Lower leg skin (tissue), 4 donors: ENCODE data around the gene TANC1. TPM values are rescaled to one million over a fixed set of nuclear protein-coding genes. Genes with fewer than 3 reads are reported as not detected.
A peak's percentile ranks its signal among the peaks of the same experiment; 100 is the strongest.

Experiments
- DNase-seq, 2 donors: peaks; one replicate each; pipeline ENCODE4 v3.0.0-alpha.2; 2019; ENCODE audit warnings: low spot score in 2 of 2
- H3K4me3 ChIP-seq: fragments of 200-600 bp; sonication (generic); 2 replicates; pipeline ENCODE4 v1.5.1; 2017; ENCODE audit warnings: mild to moderate bottlenecking, low read depth; ENCODE audit not compliant: poor library complexity, severe bottlenecking
- POLR2A ChIP-seq, 2 donors: fragments of 450-650 bp; IDR thresholded peaks; one replicate each; pipeline ENCODE4 v1.6.1; 2016 to 2017; ENCODE audit warnings: antibody characterized with exemption in 2 of 2, mild to moderate bottlenecking in 1 of 2, moderate library complexity in 1 of 2
- WGBS, 2 donors: methylation state at CpG; one replicate each; pipeline ENCODE4 v1.1.5; 2018; 5-methylcytosine and 5-hydroxymethylcytosine counted together
- intact Hi-C: fragments of 100-400 bp; cut with DNase I; formaldehyde crosslinking; loops from one replicate; pipeline ENCODE4 v1.15.0; 2023; ENCODE audit warnings: low total_unique reads
- total RNA-seq, 4 donors: library from RNA; depleted of rRNA; stranded (reverse); fragments of >200 nt; gene quantifications; one replicate each; pipeline ENCODE4 v1.1.0, GENCODE V29; 2016
- TF ChIP-seq, protein P1 (sequence below), 3 donors: fragments of 450-650 bp; IDR thresholded peaks; one replicate each; pipeline ENCODE4 v1.5.1; 2016; ENCODE audit warnings: antibody characterized with exemption in 3 of 3, mild to moderate bottlenecking in 3 of 3, moderate library complexity in 2 of 3

TANC1 gene
- total RNA-seq, 4 donors from 2014 or later: 65.8 to 111 (median 93.6) TPM

DNA sequence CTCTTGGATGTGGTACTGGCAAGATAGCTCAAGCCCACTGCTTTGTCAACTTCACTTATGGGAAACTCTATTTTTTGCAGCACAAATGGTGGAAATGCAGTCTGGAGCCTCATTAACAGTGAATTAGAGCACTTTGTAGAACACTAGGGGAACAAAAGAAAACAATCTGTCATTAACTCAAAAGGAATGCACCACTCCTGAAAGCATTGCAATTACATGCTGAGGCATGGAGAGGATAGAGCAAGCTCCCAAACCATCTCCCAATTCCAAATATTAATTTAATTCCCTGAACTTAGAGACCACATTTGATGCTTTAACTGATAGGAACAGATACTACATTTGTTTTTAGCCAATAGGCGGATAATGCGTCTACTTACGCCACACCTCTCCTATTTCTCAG, 32.8 kb upstream of the TANC1 start:
- DNase-seq: no peak
- 79 to 92% methylated on average over 3 of the region's 3 CpGs for WGBS, 2 donors
- intact Hi-C loops: no loop called here
- no peak for TF ChIP-seq POLR2A (IDR thresholded peaks at IDR 0.05)
- TF ChIP-seq, protein P1, sequence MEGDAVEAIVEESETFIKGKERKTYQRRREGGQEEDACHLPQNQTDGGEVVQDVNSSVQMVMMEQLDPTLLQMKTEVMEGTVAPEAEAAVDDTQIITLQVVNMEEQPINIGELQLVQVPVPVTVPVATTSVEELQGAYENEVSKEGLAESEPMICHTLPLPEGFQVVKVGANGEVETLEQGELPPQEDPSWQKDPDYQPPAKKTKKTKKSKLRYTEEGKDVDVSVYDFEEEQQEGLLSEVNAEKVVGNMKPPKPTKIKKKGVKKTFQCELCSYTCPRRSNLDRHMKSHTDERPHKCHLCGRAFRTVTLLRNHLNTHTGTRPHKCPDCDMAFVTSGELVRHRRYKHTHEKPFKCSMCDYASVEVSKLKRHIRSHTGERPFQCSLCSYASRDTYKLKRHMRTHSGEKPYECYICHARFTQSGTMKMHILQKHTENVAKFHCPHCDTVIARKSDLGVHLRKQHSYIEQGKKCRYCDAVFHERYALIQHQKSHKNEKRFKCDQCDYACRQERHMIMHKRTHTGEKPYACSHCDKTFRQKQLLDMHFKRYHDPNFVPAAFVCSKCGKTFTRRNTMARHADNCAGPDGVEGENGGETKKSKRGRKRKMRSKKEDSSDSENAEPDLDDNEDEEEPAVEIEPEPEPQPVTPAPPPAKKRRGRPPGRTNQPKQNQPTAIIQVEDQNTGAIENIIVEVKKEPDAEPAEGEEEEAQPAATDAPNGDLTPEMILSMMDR (IDR thresholded peaks at IDR 0.05): no peak
- H3K4me3 ChIP-seq: no peak overlapping the region

DNA sequence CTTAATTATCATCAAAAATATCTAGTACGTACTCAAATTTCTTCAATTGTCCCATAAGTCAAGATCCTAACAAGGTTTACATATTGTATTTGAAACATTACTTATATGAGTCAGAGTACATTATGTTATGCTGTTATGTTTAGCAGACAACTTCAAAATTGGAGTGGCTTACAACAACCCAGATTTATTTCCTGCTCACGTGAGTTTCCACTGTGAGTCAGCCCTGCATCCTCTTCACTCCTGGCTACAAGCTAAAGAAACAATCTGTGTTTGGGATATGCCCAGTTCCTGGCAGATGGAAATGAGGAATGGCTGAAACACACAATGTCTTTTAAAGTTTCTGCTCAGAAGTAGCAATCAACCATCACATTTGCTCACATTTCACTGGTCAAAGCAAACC, 31.5 kb upstream of the TANC1 start:
- DNase-seq: peak in 1 of 2 donors; percentile 62
- 47 to 50% methylated on average over 2 of the region's 2 CpGs for WGBS, 2 donors
- intact Hi-C loops: no loop called here
- TF ChIP-seq, protein P1 (IDR thresholded peaks at IDR 0.05): no peak
- TF ChIP-seq POLR2A (IDR thresholded peaks at IDR 0.05): no peak
- no peak overlapping the region for H3K4me3 ChIP-seq

DNA sequence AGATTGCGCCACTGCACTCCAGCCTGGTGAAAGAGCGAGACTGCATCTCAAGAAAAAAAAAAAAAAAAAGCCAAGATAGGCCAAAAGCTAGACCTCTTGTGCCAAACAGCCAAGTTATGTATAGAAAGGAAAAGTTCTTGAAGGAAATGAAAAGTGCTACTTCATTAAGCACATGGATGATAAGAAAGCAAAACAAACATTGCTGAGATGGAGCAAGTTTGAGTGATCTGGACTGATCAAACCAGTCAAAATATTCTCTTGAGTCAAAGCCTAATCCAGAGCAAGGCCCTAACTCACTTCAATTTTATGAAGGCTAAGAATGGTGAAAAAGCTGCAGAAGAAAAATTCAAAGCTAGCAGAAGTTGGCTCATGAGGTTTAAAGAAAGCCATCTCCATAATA, 28.1 kb upstream of the TANC1 start:
- no peak overlapping the region for H3K4me3 ChIP-seq
- intact Hi-C loops: no loop called here
- no peak for TF ChIP-seq POLR2A (IDR thresholded peaks at IDR 0.05)
- TF ChIP-seq, protein P1 (IDR thresholded peaks at IDR 0.05): no peak
- DNase-seq: no peak
- 94 to 98% methylated on average over 2 of the region's 2 CpGs for WGBS, 2 donors

DNA sequence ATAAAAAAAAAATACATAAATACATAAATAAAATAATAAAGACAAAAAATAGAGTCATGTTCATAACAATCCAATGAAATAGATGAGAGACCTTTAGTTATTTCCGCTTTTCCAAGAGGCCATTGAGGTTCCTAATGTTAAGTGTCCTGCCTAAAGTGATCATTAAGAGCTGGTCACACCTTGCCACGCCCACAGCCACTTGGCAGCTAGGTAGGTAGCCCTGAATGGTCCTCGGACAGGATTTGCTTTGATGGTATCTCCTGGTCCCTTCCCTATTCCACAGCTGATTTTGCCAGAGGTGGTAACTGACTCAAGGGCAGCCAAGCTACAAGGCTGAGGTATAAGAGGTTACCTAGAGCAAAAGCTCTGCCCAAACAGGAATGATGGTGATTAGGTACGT, 24.5 kb upstream of the TANC1 start:
- no peak overlapping the region for H3K4me3 ChIP-seq
- TF ChIP-seq, protein P1 (IDR thresholded peaks at IDR 0.05): no peak
- TF ChIP-seq POLR2A (IDR thresholded peaks at IDR 0.05): no peak
- DNase-seq: no peak
- 87 to 88% methylated on average over 4 of the region's 4 CpGs for WGBS, 2 donors
- intact Hi-C loops: no loop called here

DNA sequence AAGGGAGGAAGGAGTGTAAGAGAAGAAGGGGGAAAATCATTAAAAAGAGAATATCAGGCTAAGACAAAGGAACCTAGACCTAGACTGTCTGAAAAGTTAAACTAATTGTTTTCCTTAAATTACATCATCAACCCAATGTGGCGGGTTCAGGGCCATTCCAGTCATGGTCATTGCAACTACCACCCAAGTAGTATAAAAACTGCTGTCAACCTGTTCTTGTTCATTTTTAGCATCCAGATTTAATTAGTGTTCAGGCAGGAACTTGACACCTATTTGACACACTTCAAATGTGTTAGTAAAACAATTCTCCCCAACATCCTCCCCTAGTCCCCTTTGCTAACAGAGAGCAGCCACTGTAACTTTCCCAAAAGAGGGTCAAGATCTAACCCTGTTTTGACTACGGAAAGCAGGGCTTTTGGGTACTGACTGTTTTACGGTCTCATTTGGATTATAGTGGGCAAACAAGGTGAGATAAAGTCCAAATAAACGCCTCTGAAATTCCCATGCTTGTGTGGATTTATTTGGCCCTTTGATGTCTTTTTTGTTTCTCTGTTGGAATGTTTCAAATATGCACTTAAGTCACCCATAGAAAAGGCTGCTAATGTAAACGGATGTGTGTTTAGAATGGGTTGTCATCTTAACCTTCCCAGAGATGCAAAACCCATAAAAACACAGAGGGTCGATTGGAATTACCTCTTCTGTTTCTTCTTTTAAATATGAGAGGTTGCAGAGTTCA, 19.3 kb upstream of the TANC1 start:
- no peak overlapping the region for H3K4me3 ChIP-seq
- no peak for TF ChIP-seq POLR2A (IDR thresholded peaks at IDR 0.05)
- TF ChIP-seq, protein P1 (IDR thresholded peaks at IDR 0.05): no peak
- WGBS, 2 donors: 69 to 73% methylated on average over 6 of the region's 6 CpGs
- no peak for DNase-seq
- intact Hi-C loops: no loop called here

DNA sequence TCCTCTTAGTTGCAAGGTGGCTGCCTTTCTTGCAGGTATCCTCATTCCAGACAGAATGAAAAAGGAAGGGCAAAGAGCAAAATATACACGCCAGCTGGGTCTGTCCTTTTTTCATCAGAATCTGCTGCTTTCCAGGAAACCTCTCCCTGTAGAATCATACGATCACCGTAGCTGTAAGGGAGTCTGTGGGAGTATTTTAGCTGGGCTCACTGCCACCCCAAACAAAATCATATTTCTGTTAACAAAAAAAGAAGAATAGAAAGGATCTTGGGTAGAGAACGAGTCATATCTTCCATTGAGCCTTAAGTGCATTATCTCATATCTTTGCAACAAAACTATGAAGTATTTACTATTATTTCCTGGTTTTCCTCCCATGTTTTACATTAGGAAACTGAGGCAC, 15.0 kb upstream of the TANC1 start:
- H3K4me3 ChIP-seq: no peak overlapping the region
- DNase-seq: no peak
- TF ChIP-seq, protein P1 (IDR thresholded peaks at IDR 0.05): no peak
- no peak for TF ChIP-seq POLR2A (IDR thresholded peaks at IDR 0.05)
- 36 to 40% methylated on average over 4 of the region's 4 CpGs for WGBS, 2 donors
- intact Hi-C loops: no loop called here
